ENCODE data around the gene TNXB.
"Not testable (repeated sequence)": the region's sequence is repeated elsewhere in the genome, so short reads cannot be mapped to it uniquely, and the experiment has no call there.

DNA sequence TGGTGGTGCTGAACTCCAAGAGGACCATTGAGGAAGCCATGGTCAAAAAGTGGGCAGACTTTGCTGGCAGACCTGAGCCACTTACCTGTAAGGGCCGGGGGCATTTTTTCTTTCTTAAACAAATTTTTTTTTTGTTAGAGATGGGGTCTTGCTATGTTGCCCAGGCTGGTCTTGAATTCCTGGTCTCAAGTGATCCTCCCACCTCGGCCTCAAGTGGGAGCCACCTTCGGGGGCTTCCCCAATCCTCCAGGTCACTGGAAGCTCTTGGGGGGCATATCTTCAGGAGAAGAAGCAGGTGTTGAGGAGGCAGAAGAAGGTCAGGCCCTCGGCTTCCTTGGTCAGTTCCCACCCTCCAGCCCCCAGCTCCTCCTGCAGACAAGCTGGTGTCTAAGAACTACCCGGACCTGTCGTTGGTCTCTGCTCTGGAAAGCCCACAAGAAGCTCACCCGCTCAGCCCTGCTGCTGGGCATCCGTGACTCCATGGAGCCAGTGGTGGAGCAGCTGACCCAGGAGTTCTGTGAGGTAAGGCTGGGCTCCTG, 103.1 kb downstream of the TNXB start:
- TF ChIP-seq CTCF, POLR2A (IDR thresholded peaks at IDR 0.05): not testable (repeated sequence)
